Forelimb muscle (tissue), 1 donor: Measurements from ENCODE around the gene SUPT4H1. TPM values are rescaled to one million over a fixed set of nuclear protein-coding genes. Genes with fewer than 3 reads are reported as not detected.

Source experiments
- DNase-seq: peaks from one replicate; pipeline ENCODE4 v3.0.0-alpha.2; 2013; ENCODE audit warnings: low read depth
- polyA plus RNA-seq: library from polyadenylated mRNA; unstranded; fragments of 120-200 nt; gene quantifications from one replicate; pipeline ENCODE4 v1.2.1, GENCODE V29; 2013; ENCODE audit not compliant: insufficient read length

SUPT4H1 gene
- polyA plus RNA-seq, 1 donor: 83.0 TPM

- DNase-seq: no peak
These were observed 32.5 kb downstream of the SUPT4H1 start for GRCh38 chr17:58319173-58320162.

- no peak for DNase-seq
These were observed 33.3 kb downstream of the SUPT4H1 start for GRCh38 chr17:58318627-58319172.

DNA sequence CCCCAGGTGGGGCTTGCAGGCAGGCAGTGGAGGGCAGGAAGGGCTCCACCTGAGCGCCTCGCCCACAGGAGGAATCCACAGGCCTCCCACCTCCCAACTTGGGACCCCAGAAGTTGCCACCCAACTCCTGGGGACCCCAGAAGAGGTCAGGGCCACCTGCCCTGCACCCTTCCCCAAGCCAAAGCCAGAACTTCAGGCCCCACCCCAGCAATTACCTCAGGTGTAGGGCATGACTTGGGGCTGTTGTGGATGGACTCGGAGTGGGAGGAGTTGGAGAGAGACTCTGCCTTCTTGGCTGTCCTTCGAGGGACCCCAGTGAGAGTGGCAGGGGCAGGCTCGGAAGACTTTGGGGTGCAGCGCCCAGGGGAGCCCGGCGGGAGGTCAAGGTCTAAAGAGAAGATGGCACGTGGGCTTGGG lies 33.9 kb downstream of the SUPT4H1 start:
- DNase-seq: no peak

DNA sequence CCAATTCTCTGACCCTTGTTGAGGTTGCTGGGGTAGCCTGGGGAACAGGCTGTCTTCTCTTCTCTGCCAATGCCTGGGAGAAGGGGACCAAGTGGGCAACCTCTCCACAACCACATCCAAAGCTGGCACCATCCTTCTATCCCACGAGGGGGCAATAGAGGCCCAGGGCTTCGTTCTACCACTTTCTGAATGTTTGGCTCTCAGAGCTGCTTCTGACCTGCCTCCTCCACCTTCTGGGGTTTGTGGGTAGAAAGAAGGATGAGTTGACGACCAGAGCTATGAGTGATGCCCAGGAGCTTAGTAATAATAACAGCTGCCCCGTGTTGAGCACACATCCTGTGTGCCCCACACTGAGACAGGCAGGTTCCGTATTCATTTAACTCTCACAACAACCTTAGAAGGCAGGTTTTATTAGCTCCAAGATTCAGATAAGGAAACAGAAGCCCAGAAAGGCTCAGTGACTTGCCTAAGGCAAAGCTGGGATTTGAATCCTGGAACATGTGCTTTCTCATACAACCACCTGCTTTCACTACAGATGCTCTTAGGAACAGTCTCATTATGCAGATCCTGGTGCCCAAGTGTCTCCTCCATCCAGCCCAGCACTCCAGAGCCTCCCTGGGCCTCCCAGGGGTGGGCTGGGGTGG lies 34.5 kb downstream of the SUPT4H1 start:
- DNase-seq: no peak

DNA sequence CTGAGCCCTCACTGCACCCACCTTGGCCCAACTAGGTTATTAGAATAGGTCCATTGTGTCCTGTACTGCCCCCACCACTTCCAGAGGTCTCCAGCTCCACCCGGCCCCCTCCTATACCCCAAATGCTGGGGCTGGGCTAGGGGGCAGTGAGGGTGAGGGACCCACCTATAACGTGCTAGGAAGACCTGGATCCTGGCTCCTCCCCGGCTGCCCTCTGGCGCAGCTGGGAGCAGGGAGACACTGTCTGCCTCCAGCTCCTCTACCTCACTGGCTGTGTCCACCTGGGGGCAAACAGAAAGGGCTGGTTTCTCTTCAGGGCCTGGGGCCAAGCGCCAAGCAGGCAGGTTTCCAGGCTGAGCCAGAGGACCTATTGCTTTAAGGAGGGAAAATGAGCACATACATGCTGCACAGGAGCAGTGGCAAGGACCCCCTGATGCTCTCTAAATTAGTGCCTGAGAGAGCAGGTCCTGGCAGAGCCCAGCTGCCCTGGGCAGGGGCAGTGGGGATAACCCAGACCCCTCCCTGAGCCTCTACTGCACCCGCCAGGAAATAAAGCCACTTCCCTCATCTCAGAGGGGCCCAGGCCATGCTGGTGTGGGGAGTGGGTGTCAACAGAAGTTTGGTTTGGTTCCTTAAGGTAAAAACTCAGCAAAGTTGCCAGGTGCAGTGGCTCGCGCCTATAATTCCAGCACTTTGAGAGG lies 35.6 kb downstream of the SUPT4H1 start:
- no peak for DNase-seq

GRCh38 chr17:58315750-58316149 lies 36.3 kb downstream of the SUPT4H1 start:
- no peak for DNase-seq

DNA sequence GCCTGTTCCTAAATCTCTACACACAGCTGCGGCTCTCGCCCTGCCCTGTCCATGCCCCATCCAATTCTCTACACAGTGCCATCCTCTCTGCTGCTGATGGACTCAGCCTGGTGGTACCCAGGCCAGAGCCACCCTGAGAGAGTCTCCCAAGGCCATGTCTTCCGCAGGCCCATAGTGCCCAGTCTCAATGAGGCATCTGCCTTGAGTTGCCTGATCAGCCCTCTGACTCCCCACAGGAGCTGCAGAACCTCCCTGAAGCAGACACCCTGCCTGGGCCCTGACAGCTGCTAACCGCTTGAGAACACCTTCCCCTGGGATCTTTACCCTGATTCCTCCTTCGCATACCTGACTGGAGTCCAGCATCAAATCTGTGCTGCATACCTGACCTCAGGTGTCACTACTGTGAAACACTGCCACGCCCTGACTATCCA lies 36.7 kb downstream of the SUPT4H1 start:
- no peak for DNase-seq

DNA sequence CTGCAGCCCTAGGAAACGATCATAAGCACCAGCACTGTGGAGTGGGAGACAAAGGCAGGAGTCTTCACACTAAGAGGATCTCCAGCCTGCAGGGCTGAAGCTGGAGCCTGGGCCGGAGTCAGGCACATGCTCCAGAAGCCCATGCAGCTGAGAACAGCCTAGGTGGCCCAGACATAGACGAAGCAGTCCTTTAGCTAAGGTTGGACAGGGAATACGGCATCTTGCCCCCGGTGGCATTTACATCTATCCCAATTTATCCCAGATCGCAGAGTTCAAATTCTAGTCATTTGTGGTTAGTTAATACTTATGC lies 37.3 kb downstream of the SUPT4H1 start:
- no peak for DNase-seq

DNA sequence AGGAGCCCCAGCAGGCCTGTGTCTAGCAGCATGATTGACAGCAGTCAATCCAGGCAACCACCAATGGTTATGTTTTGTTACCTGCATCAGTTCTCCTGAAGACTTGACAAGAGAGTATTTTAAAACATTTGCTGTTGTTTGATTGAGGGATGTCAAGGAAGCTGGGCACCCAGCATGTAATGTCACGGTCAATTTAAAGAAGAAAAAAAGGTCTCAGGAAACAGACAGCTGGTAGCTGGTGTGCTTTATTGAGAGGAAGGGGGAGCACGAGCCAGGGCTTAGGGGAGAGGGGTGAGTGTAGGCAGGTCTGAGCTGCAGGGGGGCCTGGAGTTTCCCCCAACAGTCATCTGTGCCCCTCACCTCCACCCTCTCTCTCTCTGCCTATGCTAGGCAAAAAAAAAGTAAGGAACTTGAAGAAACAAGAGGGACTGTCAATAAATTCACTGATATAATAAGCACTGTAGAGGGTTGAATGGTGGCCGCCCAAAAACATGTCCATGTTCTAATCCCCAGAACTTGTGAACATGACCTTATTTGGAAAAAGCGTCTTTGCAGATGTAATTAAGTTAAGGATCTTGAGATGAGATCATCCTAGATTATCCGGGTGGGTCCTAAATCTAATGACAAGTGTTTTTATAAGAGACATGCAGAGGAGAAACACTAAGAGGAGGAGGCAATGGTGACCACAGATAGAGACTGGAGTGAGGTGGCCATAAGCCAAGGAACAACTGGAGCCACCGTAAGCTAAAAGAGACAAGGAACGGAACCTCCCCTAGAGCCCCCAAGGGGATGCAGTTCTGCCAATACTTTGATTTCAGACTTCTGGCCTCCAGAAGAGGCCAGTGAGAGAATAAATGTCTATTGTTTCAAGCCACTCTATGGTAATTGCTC lies 37.9 kb downstream of the SUPT4H1 start:
- no peak for DNase-seq

DNA sequence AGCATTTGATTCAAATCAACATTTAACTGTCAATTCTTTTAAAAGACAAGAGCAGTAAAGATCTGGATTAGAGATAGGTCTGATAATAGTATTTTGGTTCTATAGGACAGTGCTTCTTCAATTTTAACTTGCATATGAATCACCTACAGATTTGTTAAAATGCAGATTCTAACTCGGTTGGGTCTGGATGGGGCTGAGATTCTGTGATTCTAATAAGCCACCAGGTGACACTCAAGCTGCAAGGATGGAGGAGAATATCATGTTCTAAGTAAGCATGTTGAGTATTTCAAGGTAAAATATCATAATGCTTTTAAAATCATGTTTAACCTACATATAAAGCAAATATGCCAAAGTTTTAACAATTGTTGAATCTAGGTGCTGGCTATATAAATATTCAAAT lies 39.2 kb downstream of the SUPT4H1 start:
- DNase-seq: no peak

GRCh38 chr17:58312021-58312630 lies 39.9 kb downstream of the SUPT4H1 start:
- no peak for DNase-seq

GRCh38 chr17:58311429-58311894 lies 40.5 kb downstream of the SUPT4H1 start:
- no peak for DNase-seq

DNA sequence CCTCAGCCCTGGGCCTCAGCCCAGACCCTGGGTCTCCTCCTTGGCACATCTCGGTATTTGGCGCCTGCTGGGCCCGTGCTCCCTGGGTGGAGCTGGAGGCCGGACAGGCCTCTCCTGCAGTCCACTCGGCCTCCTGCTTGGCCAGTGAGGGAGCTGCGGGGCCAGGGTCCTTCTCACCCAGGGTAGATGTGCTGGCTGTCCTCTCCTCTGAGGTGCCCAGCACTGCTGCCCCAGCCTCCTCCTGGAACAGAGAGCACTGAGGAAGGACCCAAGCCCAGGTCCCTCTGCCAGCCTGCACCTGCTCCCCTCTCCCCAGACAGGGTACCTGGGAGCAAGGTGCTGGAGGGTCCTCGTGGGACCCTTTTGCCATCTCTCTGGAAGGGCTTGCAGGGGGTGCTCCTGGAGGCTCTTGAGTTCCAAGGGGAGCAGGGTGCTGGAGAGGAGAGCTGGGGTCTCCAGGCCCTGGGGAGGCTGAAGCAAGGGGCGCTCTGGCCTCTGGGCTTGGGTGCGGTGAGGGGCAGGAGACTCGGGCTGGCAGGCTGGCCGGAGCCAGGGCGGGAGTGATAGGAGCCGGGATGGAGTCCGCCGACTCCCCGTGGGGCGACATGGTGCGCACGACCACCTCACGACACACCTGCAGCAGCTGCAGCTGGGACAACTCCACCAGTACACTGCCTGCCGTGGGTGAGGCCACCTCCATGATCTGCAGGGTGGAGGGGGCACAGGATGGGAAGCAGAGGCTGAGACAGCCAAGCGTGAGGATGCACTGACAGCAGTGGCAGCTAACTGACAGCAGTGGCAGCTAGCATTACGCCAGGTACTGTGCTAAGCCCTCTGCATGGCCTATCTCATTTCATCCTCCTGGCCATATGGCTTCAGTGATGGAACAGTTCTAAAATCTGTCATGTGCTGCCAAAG lies 41.2 kb downstream of the SUPT4H1 start:
- DNase-seq: no peak

GRCh38 chr17:58309918-58310259 lies 42.1 kb downstream of the SUPT4H1 start:
- DNase-seq: no peak

- no peak for DNase-seq
These were observed 42.8 kb downstream of the SUPT4H1 start for GRCh38 chr17:58308985-58309917.

DNA sequence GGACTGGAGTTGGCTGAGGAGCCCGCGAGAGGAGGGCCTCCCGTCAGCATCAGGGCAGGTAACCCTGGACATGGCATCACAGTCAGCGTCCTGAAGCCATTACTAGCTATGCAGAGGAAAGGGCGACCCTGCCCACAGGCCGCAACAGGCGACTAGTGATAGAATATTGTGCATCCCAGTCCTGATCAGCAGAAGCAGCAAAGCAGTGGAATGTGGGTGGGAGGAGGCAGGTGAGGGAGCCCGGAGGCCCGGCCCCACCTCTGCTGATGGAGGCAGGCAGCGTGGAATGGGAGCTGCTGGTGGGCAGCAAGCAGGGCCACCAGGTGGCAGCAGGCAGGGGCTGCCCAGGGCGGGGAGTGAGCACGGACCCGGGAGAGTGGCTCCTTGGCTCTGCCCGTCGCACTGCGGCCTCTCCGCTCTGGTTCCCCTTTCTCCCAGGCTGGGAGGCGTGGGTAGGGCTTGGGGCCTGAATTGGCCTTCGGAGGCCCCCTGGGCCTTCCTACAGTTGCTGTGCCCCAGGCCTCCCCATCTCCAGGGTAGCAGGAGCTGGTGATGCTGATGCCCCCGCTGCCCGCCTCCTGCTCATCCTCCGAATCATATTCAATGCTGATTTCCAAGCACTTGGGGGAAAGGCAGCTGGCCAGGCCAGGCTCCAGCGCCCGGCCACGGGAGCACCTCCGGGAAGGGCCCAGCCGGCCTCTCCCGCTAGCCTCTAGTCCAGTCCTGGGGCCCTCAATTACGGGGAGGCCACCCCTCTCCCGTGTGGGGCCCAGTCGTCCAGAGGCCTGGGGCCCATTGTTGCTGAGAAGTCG lies 43.6 kb downstream of the SUPT4H1 start:
- DNase-seq: no peak

DNA sequence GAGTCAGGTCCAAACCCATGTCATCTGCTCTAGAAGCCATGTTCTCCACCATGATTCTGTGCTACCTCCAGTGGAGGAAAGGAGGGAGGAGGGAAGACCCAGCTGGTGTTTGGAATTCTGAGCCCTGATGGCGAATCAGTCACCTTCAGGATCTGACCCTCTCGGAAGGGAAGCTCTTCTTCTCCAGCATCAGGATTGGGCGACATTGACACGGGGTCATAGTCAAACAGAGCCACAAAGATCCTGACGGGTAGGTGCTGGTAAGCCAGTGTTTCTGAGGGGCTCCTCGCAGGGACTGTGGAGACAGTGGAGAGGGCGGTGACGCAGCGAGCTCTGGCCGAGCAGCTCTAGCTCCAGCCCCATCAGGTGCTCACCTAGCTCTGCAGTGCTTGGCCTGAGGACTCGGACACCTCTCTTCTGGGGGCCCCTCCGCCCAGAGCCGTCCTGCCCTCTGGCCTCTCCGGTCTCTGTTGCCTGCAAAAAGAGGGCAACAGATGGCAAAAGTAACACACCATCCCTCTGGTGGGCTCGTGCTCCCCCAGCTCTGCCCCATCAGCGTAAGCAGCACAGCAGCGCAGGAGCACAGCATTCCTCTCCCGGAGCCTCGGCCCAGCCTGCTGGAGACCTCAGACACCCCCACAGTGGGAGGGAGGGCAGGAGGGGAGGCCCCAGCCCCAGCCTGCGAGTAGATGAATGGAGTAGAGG lies 44.4 kb downstream of the SUPT4H1 start:
- DNase-seq: no peak
